Keratinocyte (primary cell): Measurements from ENCODE around the gene MDK. TPM values are rescaled to one million over a fixed set of nuclear protein-coding genes. Genes with fewer than 3 reads are reported as not detected.

Experiments
- DNase-seq: peaks from one replicate; pipeline ENCODE4 v3.0.0-alpha.2; 2011; ENCODE audit warnings: low read depth, missing footprints, low spot score
- FAIRE-seq: peaks from 2 replicates; lab custom pipeline; 2011; peaks lifted over from hg19 to GRCh38; lab: Jason Lieb, UNC
- H2AFZ ChIP-seq: 2 replicates; pipeline ENCODE4 v1.6.0; 2012; ENCODE audit warnings: low read length, control low read depth, inconsistent platforms; ENCODE audit not compliant: control insufficient read depth
- H3K27ac ChIP-seq: 2 replicates; pipeline ENCODE4 v1.5.1; 2011; ENCODE audit warnings: low read length; ENCODE audit not compliant: control insufficient read depth, insufficient read depth
- H3K27me3 ChIP-seq: 3 replicates; pipeline ENCODE4 v1.6.0; 2011; ENCODE audit warnings: low read length; ENCODE audit not compliant: control insufficient read depth, insufficient read depth; ENCODE audit errors: extremely low read depth
- H3K36me3 ChIP-seq, 2 experiments: 2 replicates in 1 of 2; 3 replicates in 1 of 2; pipeline ENCODE4 v1.5.1; 2011; ENCODE audit warnings: low read length in 2 of 2, mild to moderate bottlenecking in 1 of 2; ENCODE audit not compliant: control insufficient read depth in 2 of 2, insufficient read depth in 2 of 2; ENCODE audit errors: extremely low read depth in 1 of 2
- H3K4me1 ChIP-seq: 3 replicates; pipeline ENCODE4 v1.5.1; 2011; ENCODE audit warnings: low read length; ENCODE audit not compliant: control insufficient read depth, insufficient read depth; ENCODE audit errors: extremely low read depth
- H3K4me2 ChIP-seq: 3 replicates; pipeline ENCODE4 v1.6.0; 2011; ENCODE audit warnings: low read depth, low read length; ENCODE audit not compliant: control insufficient read depth, insufficient read depth; ENCODE audit errors: extremely low read depth
- H3K4me3 ChIP-seq, 3 experiments: fragments of 200-600 bp in 1 of 3; sonication (generic) in 1 of 3; 2 replicates in 2 of 3; 3 replicates in 1 of 3; pipeline ENCODE4 v1.5.1; 2011 to 2016; ENCODE audit warnings: low read length in 3 of 3, mild to moderate bottlenecking in 3 of 3, control low read depth in 2 of 3, inconsistent platforms in 1 of 3, low read depth in 1 of 3, mixed read lengths in 1 of 3, mixed run types in 1 of 3, moderate library complexity in 1 of 3; ENCODE audit not compliant: control insufficient read depth in 2 of 3, insufficient read depth in 2 of 3; ENCODE audit errors: extremely low read depth in 1 of 3
- H3K79me2 ChIP-seq: 2 replicates; pipeline ENCODE4 v1.6.0; 2012; ENCODE audit warnings: low read length; ENCODE audit not compliant: control insufficient read depth, insufficient read depth
- H3K9ac ChIP-seq: 3 replicates; pipeline ENCODE4 v1.6.0; 2011; ENCODE audit warnings: low read length; ENCODE audit not compliant: control insufficient read depth, insufficient read depth; ENCODE audit errors: extremely low read depth
- H3K9me1 ChIP-seq: 3 replicates; pipeline ENCODE4 v1.6.0; 2011; ENCODE audit warnings: low read length; ENCODE audit not compliant: control insufficient read depth, insufficient read depth; ENCODE audit errors: extremely low read depth
- H3K9me3 ChIP-seq: 2 replicates; pipeline ENCODE4 v1.5.1; 2012; ENCODE audit warnings: low read depth, low read length; ENCODE audit not compliant: control insufficient read depth
- H4K20me1 ChIP-seq: 3 replicates; pipeline ENCODE4 v1.6.0; 2011; ENCODE audit warnings: low read length; ENCODE audit not compliant: control insufficient read depth, insufficient read depth; ENCODE audit errors: extremely low read depth
- CTCF ChIP-seq, 3 experiments: IDR thresholded peaks in 1 of 3; conservative IDR thresholded peaks in 1 of 3; optimal IDR thresholded peaks in 1 of 3; 2 replicates in 2 of 3; 3 replicates in 1 of 3; pipeline versions ENCODE3 to v1.5.1; 2011; ENCODE audit warnings: low read length in 3 of 3, mild to moderate bottlenecking in 3 of 3, moderate library complexity in 2 of 3, control low read depth in 1 of 3, inconsistent platforms in 1 of 3; ENCODE audit not compliant: insufficient read depth in 2 of 3; ENCODE audit errors: extremely low read depth in 1 of 3
- EZH2 ChIP-seq: IDR thresholded peaks from one replicate; pipeline ENCODE4 v1.6.1; 2012; ENCODE audit warnings: inconsistent platforms, mild to moderate bottlenecking, low read length, moderate library complexity
- dilution Hi-C: fragments of 300-500 bp; cut with MboI; formaldehyde crosslinking; loops from one replicate; pipeline ENCODE4 v1.7.0; 2020; ENCODE audit warnings: low sequenced_read_pairs; ENCODE audit not compliant: extremely low pct_ligation_motif_present
- polyA plus RNA-seq, 5 experiments: library from polyadenylated mRNA; depleted of rRNA in 3 of 5; stranded (reverse) in 3 of 5; stranded (forward) in 1 of 5; unstranded in 1 of 5; fragments of >200 nt; gene quantifications; 1 replicate in 1 of 5; 2 replicates in 3 of 5; 3 replicates in 1 of 5; pipeline versions ENCODE4 v1.2.1 to v1.2.3, GENCODE V29; 2011 to 2012; ENCODE audit warnings: missing spikeins in 2 of 5, low read depth in 1 of 5, low replicate concordance in 1 of 5

The MDK gene
- polyA plus RNA-seq, 1 donor (not counting 4 experiments of a cell fraction or from before 2014, with no cell fraction given) = 5.4 TPM

- dilution Hi-C loops = no loop called here
- Histone ChIP-seq H3K4me2 (no peak overlapping the region), H3K36me3 (peaks cover 11 to 19% of the 10 kb centered on the region in 2 experiments), H3K4me1 (peaks cover 21% of the 10 kb centered on the region), H4K20me1 (peaks cover 8% of the 10 kb centered on the region), H3K27me3 (no peaks in the 10 kb centered on the region), H3K9ac (no peak overlapping the region), H2AFZ (no peak overlapping the region), H3K4me3 (no peak overlapping the region), H3K27ac (no peak overlapping the region), H3K9me3 (no peaks in the 10 kb centered on the region), H3K79me2 (peaks cover 76% of the 10 kb centered on the region), H3K9me1 (peaks cover 5% of the 10 kb centered on the region)
- DNase-seq (no peak), FAIRE-seq (no peak)
- TF ChIP-seq CTCF (optimal IDR thresholded peaks at IDR 0.05 in 1 of 3, IDR thresholded peaks at IDR 0.05 in 1 of 3, conservative IDR thresholded peaks at IDR 0.05 in 1 of 3; ENCODE audit: extremely low read depth in 1 of 3, insufficient read depth in 2 of 3, low read length in 3 of 3) (no peak), EZH2 (no peak)
These were observed 21.5 kb upstream of the MDK start for GRCh38 chr11:46359953-46360352.

- Histone ChIP-seq H3K79me2 (peaks cover 80% of the 10 kb centered on the region), H3K27me3 (no peaks in the 10 kb centered on the region), H3K27ac (no peak overlapping the region), H3K9ac (no peak overlapping the region), H3K4me2 (no peak overlapping the region), H3K4me1 (peaks cover 21% of the 10 kb centered on the region), H3K36me3 (peaks cover 11 to 19% of the 10 kb centered on the region in 2 experiments), H4K20me1 (peaks cover 17% of the 10 kb centered on the region), H3K9me3 (no peaks in the 10 kb centered on the region), H3K4me3 (no peak overlapping the region), H3K9me1 (peaks cover 5% of the 10 kb centered on the region), H2AFZ (no peak overlapping the region)
- no peak for FAIRE-seq
- dilution Hi-C loops = no loop called here
- no peak for DNase-seq
- no peak for TF ChIP-seq CTCF (optimal IDR thresholded peaks at IDR 0.05 in 1 of 3, IDR thresholded peaks at IDR 0.05 in 1 of 3, conservative IDR thresholded peaks at IDR 0.05 in 1 of 3; ENCODE audit: extremely low read depth in 1 of 3, insufficient read depth in 2 of 3, low read length in 3 of 3)
- no peak for TF ChIP-seq EZH2
These were observed 20.6 kb upstream of the MDK start for GRCh38 chr11:46360878-46361277.
